Measurements from ENCODE around the gene GPBP1L1.
A peak's percentile ranks its signal among the peaks of the same experiment; 100 is the strongest.
"Not testable (repeated sequence)": the region's sequence is repeated elsewhere in the genome, so short reads cannot be mapped to it uniquely, and the experiment has no call there.

GPBP1L1 gene

DNA sequence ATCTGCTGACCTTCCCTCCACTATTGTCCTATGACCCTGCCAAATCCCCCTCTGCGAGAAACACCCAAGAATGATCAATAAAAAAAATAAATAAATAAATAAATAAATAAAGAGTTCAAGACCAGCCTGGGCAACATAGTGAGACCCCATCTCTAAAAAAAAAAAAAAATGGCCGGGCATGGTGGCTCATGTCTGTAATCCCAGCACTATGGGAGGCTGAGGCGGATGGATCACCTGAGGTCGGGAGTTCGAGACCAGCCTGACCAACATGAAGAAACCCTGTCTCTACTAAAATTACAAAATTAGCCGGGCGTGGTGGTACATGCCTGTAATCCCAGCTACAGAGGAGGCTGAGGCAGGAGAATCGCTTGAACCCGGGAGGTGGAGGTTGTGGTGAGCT lies 39.7 kb upstream of the GPBP1L1 start:
- H3K9ac ChIP-seq (ENCODE audit: low read length); H3K27ac ChIP-seq (ENCODE audit: low read length, poor library complexity, severe bottlenecking); H3K14ac ChIP-seq (ENCODE audit: low read length in 2 of 2); H3K4ac ChIP-seq (ENCODE audit: low read depth in 1 of 2, low read length in 2 of 2); H3K9me3 ChIP-seq (ENCODE audit: control insufficient read depth, low read length); H3K27me3 ChIP-seq (ENCODE audit: control insufficient read depth in 1 of 2, insufficient read depth in 1 of 2, low read length in 2 of 2); H2BK15ac ChIP-seq (ENCODE audit: low read depth, poor library complexity, severe bottlenecking); H3K23ac ChIP-seq (ENCODE audit: low read length in 2 of 2); H4K8ac ChIP-seq (ENCODE audit: low read length); DNase-seq; H3K4me3 ChIP-seq (ENCODE audit: insufficient read depth in 1 of 2, low read depth in 1 of 2, low read length in 2 of 2); H3K4me2 ChIP-seq (ENCODE audit: low read length, poor library complexity, severe bottlenecking); H3K18ac ChIP-seq (ENCODE audit: low read depth in 1 of 2, low read length in 2 of 2); H2AK5ac ChIP-seq (ENCODE audit: low read length, severe bottlenecking); H2BK120ac ChIP-seq (ENCODE audit: low read depth, low read length); H3K4me1 ChIP-seq (ENCODE audit: control insufficient read depth, insufficient read depth, low read depth, low read length); H3K79me1 ChIP-seq (replicated peaks; ENCODE audit: low read length, poor library complexity, severe bottlenecking); H2AFZ ChIP-seq (ENCODE audit: low read depth, low read length); H2BK12ac ChIP-seq (ENCODE audit: low read length in 2 of 2); H4K91ac ChIP-seq (ENCODE audit: low read length); H2BK5ac ChIP-seq (ENCODE audit: low read depth, low read length, poor library complexity, severe bottlenecking): not testable (repeated sequence)
- 80% methylated on average over 1 of the region's 9 CpGs for WGBS
- peaks cover 2 to 25% of the 10 kb centered on the region in 2 experiments for H3K36me3 ChIP-seq (ENCODE audit: control insufficient read depth in 1 of 2, insufficient read depth in 2 of 2, low read depth in 1 of 2, low read length in 2 of 2)

DNA sequence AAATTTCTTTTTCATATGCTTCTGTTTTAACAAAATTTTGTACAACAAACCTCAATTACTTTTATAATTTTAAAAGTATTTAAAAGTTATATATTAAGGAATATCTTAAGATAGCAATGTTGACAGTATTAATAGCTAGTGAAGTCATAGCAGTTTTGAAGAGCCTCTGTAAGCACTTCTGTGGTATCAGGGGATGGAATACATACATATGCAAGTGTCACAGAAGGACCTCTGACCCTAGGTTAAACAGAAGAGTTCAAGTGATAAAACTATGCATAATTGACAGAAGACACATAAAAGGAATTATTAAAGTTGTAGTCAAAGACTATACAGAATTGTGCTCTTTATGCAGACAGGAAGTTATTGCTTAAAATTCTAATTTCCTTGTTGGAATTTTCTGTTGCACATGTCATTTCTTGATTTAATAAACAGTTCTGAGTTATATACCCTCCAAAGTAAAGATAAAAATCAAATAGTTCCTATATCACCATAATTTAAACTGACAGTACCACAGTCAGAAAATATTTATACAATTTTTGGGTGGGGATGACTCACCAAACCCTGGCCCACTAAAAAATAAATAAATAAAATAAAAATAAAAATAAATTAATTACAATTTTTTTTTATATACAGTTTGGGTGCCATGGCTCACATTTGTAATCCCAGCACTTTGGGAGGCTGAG lies 37.1 kb upstream of the GPBP1L1 start:
- Histone ChIP-seq H2BK120ac (ENCODE audit: low read depth, low read length) (no peak overlapping the region), H2BK5ac (ENCODE audit: low read depth, low read length, poor library complexity, severe bottlenecking) (no peak overlapping the region), H3K27me3 (ENCODE audit: control insufficient read depth in 1 of 2, insufficient read depth in 1 of 2, low read length in 2 of 2) (no peaks in the 10 kb centered on the region), H2BK15ac (ENCODE audit: low read depth, poor library complexity, severe bottlenecking) (no peak overlapping the region), H3K36me3 (ENCODE audit: control insufficient read depth in 1 of 2, insufficient read depth in 2 of 2, low read depth in 1 of 2, low read length in 2 of 2) (peaks cover 3 to 17% of the 10 kb centered on the region in 2 experiments), H3K4me2 (ENCODE audit: low read length, poor library complexity, severe bottlenecking) (no peak overlapping the region), H2AFZ (ENCODE audit: low read depth, low read length) (no peak overlapping the region), H3K9ac (ENCODE audit: low read length) (no peak overlapping the region), H4K8ac (ENCODE audit: low read length) (no peak overlapping the region), H3K4me1 (ENCODE audit: control insufficient read depth, insufficient read depth, low read depth, low read length) (peaks cover under 1% of the 10 kb centered on the region), H3K18ac (ENCODE audit: low read depth in 1 of 2, low read length in 2 of 2) (no peak overlapping the region), H3K79me1 (replicated peaks; ENCODE audit: low read length, poor library complexity, severe bottlenecking) (peaks cover under 1% of the 10 kb centered on the region), H3K4me3 (ENCODE audit: insufficient read depth in 1 of 2, low read depth in 1 of 2, low read length in 2 of 2) (no peak overlapping the region), H3K9me3 (ENCODE audit: control insufficient read depth, low read length) (no peaks in the 10 kb centered on the region), H3K27ac (ENCODE audit: low read length, poor library complexity, severe bottlenecking) (no peak overlapping the region), H3K23ac (ENCODE audit: low read length in 2 of 2) (no peak overlapping the region), H3K14ac (ENCODE audit: low read length in 2 of 2) (no peak overlapping the region), H2AK5ac (ENCODE audit: low read length, severe bottlenecking) (no peak overlapping the region), H2BK12ac (ENCODE audit: low read length in 2 of 2) (no peak overlapping the region), H4K91ac (ENCODE audit: low read length) (no peak overlapping the region), H3K4ac (ENCODE audit: low read depth in 1 of 2, low read length in 2 of 2) (no peak overlapping the region)
- DNase-seq = peak; percentile 13

- H2BK12ac ChIP-seq (ENCODE audit: low read length in 2 of 2) = no peak overlapping the region
- no peak overlapping the region for H2AK5ac ChIP-seq (ENCODE audit: low read length, severe bottlenecking)
- no peak overlapping the region for H3K4me2 ChIP-seq (ENCODE audit: low read length, poor library complexity, severe bottlenecking)
- H2AFZ ChIP-seq (ENCODE audit: low read depth, low read length) = no peak overlapping the region
- H2BK15ac ChIP-seq (ENCODE audit: low read depth, poor library complexity, severe bottlenecking) = no peak overlapping the region
- H4K91ac ChIP-seq (ENCODE audit: low read length) = no peak overlapping the region
- 100% methylated on average over 1 of the region's 3 CpGs for whole genome bisulfite sequencing
- peaks cover 3% of the 10 kb centered on the region for H3K79me1 ChIP-seq (replicated peaks; ENCODE audit: low read length, poor library complexity, severe bottlenecking)
- no peak overlapping the region for H3K14ac ChIP-seq (ENCODE audit: low read length in 2 of 2)
- peak; percentile 44 for DNase-seq
- H3K27ac ChIP-seq (ENCODE audit: low read length, poor library complexity, severe bottlenecking) = no peak overlapping the region
- H2BK120ac ChIP-seq (ENCODE audit: low read depth, low read length) = no peak overlapping the region
- H3K23ac ChIP-seq (ENCODE audit: low read length in 2 of 2) = no peak overlapping the region
- H3K27me3 ChIP-seq (ENCODE audit: control insufficient read depth in 1 of 2, insufficient read depth in 1 of 2, low read length in 2 of 2) = no peaks in the 10 kb centered on the region
- no peak overlapping the region for H3K9ac ChIP-seq (ENCODE audit: low read length)
- H3K9me3 ChIP-seq (ENCODE audit: control insufficient read depth, low read length) = no peaks in the 10 kb centered on the region
- peaks cover 6 to 15% of the 10 kb centered on the region in 2 experiments for H3K36me3 ChIP-seq (ENCODE audit: control insufficient read depth in 1 of 2, insufficient read depth in 2 of 2, low read depth in 1 of 2, low read length in 2 of 2)
- H3K4ac ChIP-seq (ENCODE audit: low read depth in 1 of 2, low read length in 2 of 2) = no peak overlapping the region
- H3K18ac ChIP-seq (ENCODE audit: low read depth in 1 of 2, low read length in 2 of 2) = no peak overlapping the region
- H3K4me3 ChIP-seq (ENCODE audit: insufficient read depth in 1 of 2, low read depth in 1 of 2, low read length in 2 of 2) = no peak overlapping the region
- H2BK5ac ChIP-seq (ENCODE audit: low read depth, low read length, poor library complexity, severe bottlenecking) = peak overlapping the region; percentile 31
- H4K8ac ChIP-seq (ENCODE audit: low read length) = no peak overlapping the region
- H3K4me1 ChIP-seq (ENCODE audit: control insufficient read depth, insufficient read depth, low read depth, low read length) = peaks cover 3% of the 10 kb centered on the region
Measured at GRCh38 chr1:45722809-45723208, 36.5 kb upstream of the GPBP1L1 start.

GRCh38 chr1:45721207-45721606 lies 34.9 kb upstream of the GPBP1L1 start:
- Histone ChIP-seq H2BK15ac (ENCODE audit: low read depth, poor library complexity, severe bottlenecking) (no peak overlapping the region), H2BK120ac (ENCODE audit: low read depth, low read length) (no peak overlapping the region), H3K27me3 (ENCODE audit: control insufficient read depth in 1 of 2, insufficient read depth in 1 of 2, low read length in 2 of 2) (no peaks in the 10 kb centered on the region), H3K9ac (ENCODE audit: low read length) (no peak overlapping the region), H3K23ac (ENCODE audit: low read length in 2 of 2) (no peak overlapping the region), H2BK5ac (ENCODE audit: low read depth, low read length, poor library complexity, severe bottlenecking) (no peak overlapping the region), H3K14ac (ENCODE audit: low read length in 2 of 2) (no peak overlapping the region), H3K18ac (ENCODE audit: low read depth in 1 of 2, low read length in 2 of 2) (no peak overlapping the region), H2AK5ac (ENCODE audit: low read length, severe bottlenecking) (no peak overlapping the region), H4K91ac (ENCODE audit: low read length) (no peak overlapping the region), H3K79me1 (replicated peaks; ENCODE audit: low read length, poor library complexity, severe bottlenecking) (peaks cover 3% of the 10 kb centered on the region), H3K4ac (ENCODE audit: low read depth in 1 of 2, low read length in 2 of 2) (no peak overlapping the region), H4K8ac (ENCODE audit: low read length) (no peak overlapping the region), H2AFZ (ENCODE audit: low read depth, low read length) (no peak overlapping the region), H3K4me1 (ENCODE audit: control insufficient read depth, insufficient read depth, low read depth, low read length) (peaks cover 3% of the 10 kb centered on the region), H2BK12ac (ENCODE audit: low read length in 2 of 2) (no peak overlapping the region), H3K9me3 (ENCODE audit: control insufficient read depth, low read length) (no peaks in the 10 kb centered on the region), H3K4me3 (ENCODE audit: insufficient read depth in 1 of 2, low read depth in 1 of 2, low read length in 2 of 2) (no peak overlapping the region), H3K36me3 (ENCODE audit: control insufficient read depth in 1 of 2, insufficient read depth in 2 of 2, low read depth in 1 of 2, low read length in 2 of 2) (peaks cover 5 to 11% of the 10 kb centered on the region in 2 experiments), H3K27ac (ENCODE audit: low read length, poor library complexity, severe bottlenecking) (no peak overlapping the region), H3K4me2 (ENCODE audit: low read length, poor library complexity, severe bottlenecking) (no peak overlapping the region)
- DNase-seq = peak; percentile 58
- 56% methylated on average over 1 of the region's 1 CpG for WGBS

Measured in mesenchymal stem cell (in vitro differentiated cells and primary cell).